GM23248 (cell line): Measurements from ENCODE around the gene NSD2.

Source experiments
- EZH2 ChIP-seq: fragments of 200-600 bp; sonication (generic); IDR thresholded peaks from 2 replicates; pipeline ENCODE4 v1.6.1; 2018; ENCODE audit warnings: antibody characterized with exemption, mild to moderate bottlenecking; ENCODE audit not compliant: insufficient read depth, poor library complexity, severe bottlenecking
- EZH2phosphoT487 ChIP-seq: fragments of 200-600 bp; sonication (generic); IDR thresholded peaks from 2 replicates; pipeline ENCODE4 v1.6.1; 2018; ENCODE audit warnings: antibody characterized with exemption, moderate library complexity, mild to moderate bottlenecking, low read depth; ENCODE audit not compliant: insufficient read depth

GRCh38 chr4:1938027-1938426 is 66.8 kb downstream of the NSD2 start:
- no peak for TF ChIP-seq EZH2
- TF ChIP-seq EZH2phosphoT487: no peak
